PC-9 (cell line): Measurements from ENCODE around the gene RUVBL2. TPM values are rescaled to one million over a fixed set of nuclear protein-coding genes. Genes with fewer than 3 reads are reported as not detected.

Experiments used
- BruUV-seq: library from RNA; stranded (reverse); fragments of 400-500 nt; replicated peaks from 2 replicates; lab custom pipeline; 2021; lab: Mats Ljungman, UMichigan
- CTCF ChIA-PET: fragments of 300-600 bp; sonication (Branson Sonifier 250); formaldehyde crosslinking; loops from one replicate; lab custom pipeline; 2022; ENCODE audit warnings: antibody characterized with exemption; lab: Charles Lee
- POLR2A ChIA-PET: fragments of 300-600 bp; sonication (Branson Sonifier 250); formaldehyde crosslinking; loops from one replicate; lab custom pipeline; 2022; ENCODE audit warnings: antibody characterized with exemption; ENCODE audit not compliant: unreplicated experiment; lab: Charles Lee
- DNase-seq, 2 experiments: peaks; one replicate each; pipeline versions ENCODE4 v3.0.0 to v3.0.0-alpha.2; 2015 to 2022; ENCODE audit warnings: mixed read lengths in 1 of 2
- H2AFZ ChIP-seq: fragments of 200-600 bp; sonication (generic); 2 replicates; pipeline ENCODE4 v1.8.1; 2017; ENCODE audit warnings: antibody characterized with exemption
- H3F3A ChIP-seq: fragments of 200-600 bp; sonication (generic); 2 replicates; pipeline ENCODE4 v1.8.1; 2017; ENCODE audit warnings: antibody characterized with exemption, mild to moderate bottlenecking, low read depth; ENCODE audit not compliant: insufficient read depth
- H3K27ac ChIP-seq: fragments of 200-600 bp; sonication (generic); 2 replicates; pipeline ENCODE4 v1.6.1; 2016; ENCODE audit warnings: mixed run types
- H3K27me3 ChIP-seq: fragments of 200-600 bp; sonication (generic); 2 replicates; pipeline ENCODE4 v1.6.1; 2016; ENCODE audit warnings: low read depth, mixed run types; ENCODE audit not compliant: insufficient read depth
- H3K36me3 ChIP-seq: fragments of 200-600 bp; sonication (generic); 2 replicates; pipeline ENCODE4 v1.6.1; 2016; ENCODE audit warnings: low read depth, mixed run types
- H3K4me1 ChIP-seq: fragments of 200-600 bp; sonication (generic); replicated peaks from 2 replicates; pipeline ENCODE4 v1.6.1; 2016; ENCODE audit warnings: mixed run types; ENCODE audit not compliant: insufficient read depth
- H3K4me2 ChIP-seq: fragments of 200-600 bp; sonication (generic); 2 replicates; pipeline ENCODE4 v1.6.1; 2017; ENCODE audit warnings: mixed run types
- H3K4me3 ChIP-seq: fragments of 200-600 bp; sonication (generic); 2 replicates; pipeline ENCODE4 v1.6.1; 2016; ENCODE audit warnings: mixed run types
- H3K79me2 ChIP-seq: fragments of 200-600 bp; sonication (generic); 2 replicates; pipeline ENCODE4 v1.6.1; 2017; ENCODE audit warnings: low read depth, mixed run types
- H3K9me2 ChIP-seq: fragments of 200-600 bp; sonication (generic); 2 replicates; pipeline ENCODE4 v1.8.1; 2017; ENCODE audit warnings: mild to moderate bottlenecking; ENCODE audit not compliant: insufficient read depth
- H3K9me3 ChIP-seq: fragments of 200-600 bp; sonication (generic); 2 replicates; pipeline ENCODE4 v1.8.1; 2016; ENCODE audit warnings: low read depth; ENCODE audit not compliant: insufficient read depth
- H4K20me1 ChIP-seq: fragments of 200-600 bp; sonication (generic); 2 replicates; pipeline ENCODE4 v1.8.1; 2017; ENCODE audit not compliant: insufficient read depth
- CTCF ChIP-seq: fragments of 200-600 bp; sonication (generic); conservative IDR thresholded peaks from 2 replicates; pipeline ENCODE4 v1.6.1; 2017; ENCODE audit warnings: mixed run types, antibody characterized with exemption, mild to moderate bottlenecking, moderate library complexity
- EZH2 ChIP-seq: fragments of 200-600 bp; sonication (generic); IDR thresholded peaks from 2 replicates; pipeline ENCODE4 v1.8.0; 2017; ENCODE audit warnings: antibody characterized with exemption, low read depth
- intact Hi-C: fragments of 100-400 bp; cut with micrococcal nuclease; formaldehyde crosslinking; loops from one replicate; pipeline ENCODE4 v1.10.0; 2022; ENCODE audit not compliant: unreplicated experiment
- total RNA-seq: library from RNA; stranded (reverse); gene quantifications from 2 replicates; pipeline ENCODE4 v1.2.3, GENCODE V29; 2021

The RUVBL2 gene
- total RNA-seq, 1 experiment from 2014 or later, result 179 TPM

GRCh38 chr19:48990400-48990799 lies 3.3 kb upstream of the RUVBL2 start:
- H3K9me2 ChIP-seq, result no peaks in the 10 kb centered on the region
- H3K27ac ChIP-seq, result no peak overlapping the region
- peaks cover 14% of the 10 kb centered on the region for H3F3A ChIP-seq
- H3K4me2 ChIP-seq, result no peak overlapping the region
- no peak for DNase-seq
- POLR2A ChIA-PET, result no interaction called here
- H3K36me3 ChIP-seq, result peaks cover under 1% of the 10 kb centered on the region; the same call in 1 of the 2 replicates
- no peaks in the 10 kb centered on the region for H3K9me3 ChIP-seq
- no TSS peak for BruUV-seq
- H2AFZ ChIP-seq, result no peak overlapping the region
- intact Hi-C loops, result loop anchor here (5.0 to 10.0 kb wide), 3 partner anchors 193 to 654 kb away; partner anchors contain the start of genes CA11, RRAS and SCAF1
- H3K4me3 ChIP-seq, result no peak overlapping the region
- peaks cover 45% of the 10 kb centered on the region for H3K79me2 ChIP-seq
- H3K4me1 ChIP-seq, result peaks cover 15% of the 10 kb centered on the region
- CTCF ChIA-PET, result no interaction called here
- TF ChIP-seq CTCF (no peak), EZH2 (no peak)
- H4K20me1 ChIP-seq, result no peaks in the 10 kb centered on the region; the same call in 1 of the 2 replicates
- H3K27me3 ChIP-seq, result no peaks in the 10 kb centered on the region

- Histone ChIP-seq H4K20me1 (peaks cover 3% of the 10 kb centered on the region), H3K27ac (no peak overlapping the region), H3K79me2 (peaks cover 52% of the 10 kb centered on the region), H3K4me3 (no peak overlapping the region), H3K9me2 (no peaks in the 10 kb centered on the region), H2AFZ (no peak overlapping the region), H3K36me3 (no peaks in the 10 kb centered on the region), H3K4me1 (peaks cover 16% of the 10 kb centered on the region), H3K9me3 (no peaks in the 10 kb centered on the region), H3K27me3 (no peaks in the 10 kb centered on the region), H3F3A (peaks cover 18% of the 10 kb centered on the region), H3K4me2 (peak overlapping the region; percentile 95; the same call in 1 of the 2 replicates)
- POLR2A ChIA-PET, result interaction anchor here (1.1 kb wide), 1 partner anchor 29 kb away, joined by 4 read pairs; no protein-coding TSS in a partner anchor
- intact Hi-C loops, result loop anchor here (5.0 to 10.0 kb wide), 3 partner anchors 194 to 654 kb away; partner anchors contain the start of genes CA11, RRAS and SCAF1
- CTCF ChIA-PET, result interaction anchor here (2.6 kb wide), 1 partner anchor 21 kb away, joined by 11 read pairs; no protein-coding TSS in a partner anchor
- BruUV-seq, result no TSS peak
- TF ChIP-seq CTCF (no peak), EZH2 (no peak)
- DNase-seq, result no peak
Observed at GRCh38 chr19:48991011-48991609, 2.6 kb upstream of the RUVBL2 start.

- Histone ChIP-seq H3K9me2 (no peaks in the 10 kb centered on the region), H3K4me1 (peaks cover 16% of the 10 kb centered on the region), H3K36me3 (0 out of 2 replicates have a peak, but pooled peaks cover 2% of the 10 kb centered on the region), H4K20me1 (peaks cover 12% of the 10 kb centered on the region), H3K4me2 (peak overlapping the region; percentile 95), H2AFZ (peak overlapping the region; percentile 92), H3K27ac (0 out of 2 replicates have a peak overlapping the region, but pooled peaks have one; percentile 41), H3K9me3 (no peaks in the 10 kb centered on the region), H3K79me2 (peaks cover 62% of the 10 kb centered on the region), H3F3A (peaks cover 12% of the 10 kb centered on the region), H3K27me3 (no peaks in the 10 kb centered on the region), H3K4me3 (peak overlapping the region; percentile 97)
- BruUV-seq, result no TSS peak
- TF ChIP-seq EZH2 (no peak), CTCF (no peak)
- CTCF ChIA-PET, result interaction anchor here (0.5 to 2.6 kb wide), 11 partner anchors 8 to 279 kb away, joined by 3 to 11 read pairs (median 4); partner anchors contain the start of gene CGB7
- DNase-seq, result peak; percentile 64 to 67
- POLR2A ChIA-PET, result interaction anchor here (0.5 to 1.2 kb wide), 11 partner anchors 8 to 859 kb away, joined by 3 to 12 read pairs (median 5); no protein-coding TSS in a partner anchor
- intact Hi-C loops, result loop anchor here (2.0 to 10.0 kb wide), 5 partner anchors 27 to 653 kb away; partner anchors contain the start of genes CA11, FTL, RRAS and SCAF1
Observed at GRCh38 chr19:48991873-48992580, 1.7 kb upstream of the RUVBL2 start.
